GM12874 (cell line): ENCODE measurements around the gene FAM3D.

Experiments used
- TF ChIP-seq, protein P1 (sequence below): IDR thresholded peaks from 2 replicates; pipeline ENCODE4 v1.5.1; 2011; ENCODE audit warnings: low read depth, mild to moderate bottlenecking, control low read depth, low read length, moderate library complexity; ENCODE audit not compliant: insufficient read depth

Gene FAM3D

DNA sequence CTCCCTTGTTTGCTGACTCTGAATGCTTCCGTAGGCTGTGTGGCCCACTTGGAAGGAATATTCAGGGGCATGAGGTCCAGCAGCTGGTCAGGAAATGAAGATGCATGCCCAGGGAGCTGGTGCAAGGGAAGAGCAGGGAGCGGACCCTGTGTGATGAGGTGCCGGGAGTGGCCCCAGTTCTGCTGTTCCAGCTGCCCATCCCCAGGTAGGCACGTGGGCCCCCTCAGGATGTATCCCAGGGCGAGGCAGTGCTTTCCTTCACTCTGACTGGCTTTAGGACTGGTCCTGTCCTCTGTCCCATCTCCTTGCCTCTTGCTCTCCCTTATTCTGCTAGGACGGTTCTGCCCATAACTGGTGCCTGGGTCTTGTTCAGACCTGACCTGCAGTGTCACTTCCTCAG, 1.1 kb upstream of the FAM3D start:
- TF ChIP-seq, protein P1, sequence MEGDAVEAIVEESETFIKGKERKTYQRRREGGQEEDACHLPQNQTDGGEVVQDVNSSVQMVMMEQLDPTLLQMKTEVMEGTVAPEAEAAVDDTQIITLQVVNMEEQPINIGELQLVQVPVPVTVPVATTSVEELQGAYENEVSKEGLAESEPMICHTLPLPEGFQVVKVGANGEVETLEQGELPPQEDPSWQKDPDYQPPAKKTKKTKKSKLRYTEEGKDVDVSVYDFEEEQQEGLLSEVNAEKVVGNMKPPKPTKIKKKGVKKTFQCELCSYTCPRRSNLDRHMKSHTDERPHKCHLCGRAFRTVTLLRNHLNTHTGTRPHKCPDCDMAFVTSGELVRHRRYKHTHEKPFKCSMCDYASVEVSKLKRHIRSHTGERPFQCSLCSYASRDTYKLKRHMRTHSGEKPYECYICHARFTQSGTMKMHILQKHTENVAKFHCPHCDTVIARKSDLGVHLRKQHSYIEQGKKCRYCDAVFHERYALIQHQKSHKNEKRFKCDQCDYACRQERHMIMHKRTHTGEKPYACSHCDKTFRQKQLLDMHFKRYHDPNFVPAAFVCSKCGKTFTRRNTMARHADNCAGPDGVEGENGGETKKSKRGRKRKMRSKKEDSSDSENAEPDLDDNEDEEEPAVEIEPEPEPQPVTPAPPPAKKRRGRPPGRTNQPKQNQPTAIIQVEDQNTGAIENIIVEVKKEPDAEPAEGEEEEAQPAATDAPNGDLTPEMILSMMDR: no peak

GRCh38 chr3:58667229-58667628, 655 bp upstream of the FAM3D start:
- TF ChIP-seq, protein P1: no peak

GRCh38 chr3:58665405-58665804, 1.2 kb downstream of the FAM3D start:
- TF ChIP-seq, protein P1: no peak

DNA sequence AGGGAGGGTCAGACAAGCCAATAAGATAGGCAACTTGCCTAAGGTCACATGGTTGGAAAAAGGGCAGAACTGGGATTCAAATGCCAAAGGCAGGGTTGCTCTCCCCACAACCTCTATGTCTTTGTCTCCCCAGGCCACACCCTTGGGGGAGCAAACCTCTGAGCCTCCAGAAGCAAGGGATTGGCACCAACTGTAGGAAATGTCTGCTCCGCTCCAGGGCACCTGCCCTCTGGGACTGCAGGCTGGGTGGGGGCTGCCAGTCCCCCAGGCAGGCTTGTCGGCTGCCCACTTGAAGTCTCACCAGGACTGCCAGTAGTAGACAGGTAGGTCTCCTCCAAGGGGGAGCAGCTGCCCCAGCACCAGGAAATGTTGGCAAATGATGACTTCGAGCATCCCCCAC, 2.0 kb downstream of the FAM3D start:
- TF ChIP-seq, protein P1: no peak

GRCh38 chr3:58661836-58662420, 4.6 kb downstream of the FAM3D start:
- TF ChIP-seq, protein P1: no peak

- TF ChIP-seq, protein P1: no peak
Observed at GRCh38 chr3:58660998-58661397, 5.6 kb downstream of the FAM3D start.

DNA sequence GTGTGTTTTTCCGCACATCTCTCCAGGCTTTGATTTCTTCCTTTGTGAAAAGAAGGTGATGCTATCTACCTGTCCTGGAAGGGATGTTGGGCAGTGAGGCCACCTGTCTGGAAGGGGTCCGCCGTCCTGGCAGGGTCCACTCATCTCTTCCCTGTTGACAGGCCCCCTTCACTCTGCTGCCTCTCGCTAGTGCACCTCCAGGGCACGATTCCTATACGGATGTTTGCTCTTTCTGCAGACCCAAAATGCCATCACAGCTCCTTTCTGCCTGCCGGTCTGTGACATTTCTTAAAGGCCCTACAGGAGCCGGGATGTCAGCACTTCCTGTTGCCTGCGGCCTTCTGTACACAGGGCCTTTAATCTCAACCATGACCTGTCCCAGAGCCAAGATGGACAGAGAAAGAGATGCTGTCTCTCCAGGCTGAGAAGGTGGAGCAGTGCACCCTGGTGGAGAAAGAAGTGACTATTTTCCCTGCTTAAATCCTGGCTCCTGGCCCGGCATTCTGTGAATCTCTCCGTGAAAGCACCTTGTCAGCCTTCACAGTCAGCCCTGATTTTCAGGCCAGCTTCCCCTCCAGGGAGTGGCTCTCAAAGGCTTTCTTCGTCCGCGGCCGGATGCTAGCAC, 7.4 kb downstream of the FAM3D start:
- TF ChIP-seq, protein P1: no peak
